Large intestine (tissue), 3 donors: ENCODE results near the gene FNIP2. TPM values are rescaled to one million over a fixed set of nuclear protein-coding genes. Genes with fewer than 3 reads are reported as not detected.
"Not testable (repeated sequence)": the region's sequence is repeated elsewhere in the genome, so short reads cannot be mapped to it uniquely, and the experiment has no call there.

Experiments
- DNase-seq, 2 donors: peaks; one replicate each; pipeline versions ENCODE4 v3.0.0 to v3.0.0-alpha.2; 2013
- H3K27ac ChIP-seq: one replicate; pipeline ENCODE4 v1.5.1; 2013; ENCODE audit warnings: low read length
- H3K27me3 ChIP-seq: 2 replicates; pipeline ENCODE4 v1.6.1; 2013; ENCODE audit warnings: low read length; ENCODE audit not compliant: control insufficient read depth, insufficient read depth
- H3K36me3 ChIP-seq: 2 replicates; pipeline ENCODE4 v1.6.1; 2013; ENCODE audit warnings: low read length; ENCODE audit not compliant: control insufficient read depth, insufficient read depth
- H3K4me1 ChIP-seq: one replicate; pipeline ENCODE4 v1.6.1; 2013; ENCODE audit warnings: low read length; ENCODE audit not compliant: control insufficient read depth, insufficient read depth
- H3K4me3 ChIP-seq: one replicate; pipeline ENCODE4 v1.5.1; 2013; ENCODE audit warnings: low read length
- H3K9me3 ChIP-seq: one replicate; pipeline ENCODE4 v1.6.1; 2013; ENCODE audit warnings: mild to moderate bottlenecking, low read depth, low read length, moderate library complexity; ENCODE audit not compliant: control insufficient read depth
- WGBS: methylation state at CpG from one replicate; pipeline ENCODE4 v1.1.5; 2013; ENCODE audit warnings: low lambda C conversion rate; ENCODE audit not compliant: insufficient coverage; 5-methylcytosine and 5-hydroxymethylcytosine counted together
- polyA plus RNA-seq: library from polyadenylated mRNA; unstranded; fragments of 120-200 nt; gene quantifications from one replicate; pipeline ENCODE4 v1.2.1, GENCODE V29; 2013

The FNIP2 gene
- polyA plus RNA-seq, 1 donor = 28.1 TPM

GRCh38 chr4:158739600-158739999, 29.2 kb upstream of the FNIP2 start:
- H3K9me3 ChIP-seq = no peaks in the 10 kb centered on the region

GRCh38 chr4:158741326-158742021, 27.4 kb upstream of the FNIP2 start:
- Histone ChIP-seq H3K4me1 (no peaks in the 10 kb centered on the region), H3K27ac (no peak overlapping the region), H3K36me3 (no peaks in the 10 kb centered on the region), H3K27me3 (no peaks in the 10 kb centered on the region), H3K9me3 (peaks cover under 1% of the 10 kb centered on the region), H3K4me3 (no peak overlapping the region)
- no peak for DNase-seq
- no CpG with 5 or more reads among the region's 3 CpGs for WGBS

More at GRCh38 chr4:158739600-158739999, 29.2 kb upstream of the FNIP2 start:
- no peaks in the 10 kb centered on the region for H3K4me1 ChIP-seq
- no peak overlapping the region for H3K4me3 ChIP-seq
- no peak for DNase-seq
- whole genome bisulfite sequencing = no CpG with 5 or more reads among the region's 2 CpGs
- no peaks in the 10 kb centered on the region for H3K36me3 ChIP-seq
- no peak overlapping the region for H3K27ac ChIP-seq
- H3K27me3 ChIP-seq = no peaks in the 10 kb centered on the region

GRCh38 chr4:158746537-158746936, 22.3 kb upstream of the FNIP2 start:
- not testable (repeated sequence) for H3K27me3 ChIP-seq, H3K4me1 ChIP-seq, H3K9me3 ChIP-seq, H3K4me3 ChIP-seq, DNase-seq, H3K36me3 ChIP-seq, H3K27ac ChIP-seq
- no CpG with 5 or more reads among the region's 31 CpGs for WGBS

GRCh38 chr4:158750379-158750778, 18.4 kb upstream of the FNIP2 start:
- H3K36me3 ChIP-seq = no peaks in the 10 kb centered on the region
- 81% methylated on average over 3 of the region's 3 CpGs for WGBS
- peaks cover 9% of the 10 kb centered on the region for H3K9me3 ChIP-seq
- no peak overlapping the region for H3K27ac ChIP-seq
- no peak for DNase-seq
- H3K4me3 ChIP-seq = no peak overlapping the region
- H3K4me1 ChIP-seq = no peaks in the 10 kb centered on the region
- H3K27me3 ChIP-seq = no peaks in the 10 kb centered on the region

- DNase-seq = no peak
- Histone ChIP-seq H3K9me3 (peaks cover 6% of the 10 kb centered on the region), H3K4me1 (no peaks in the 10 kb centered on the region), H3K27me3 (no peaks in the 10 kb centered on the region), H3K36me3 (no peaks in the 10 kb centered on the region), H3K27ac (no peak overlapping the region), H3K4me3 (no peak overlapping the region)
- no CpG with 5 or more reads among the region's 5 CpGs for WGBS
Observed at GRCh38 chr4:158754385-158755180, 14.2 kb upstream of the FNIP2 start.

- WGBS = 100% methylated on average over 1 of the region's 7 CpGs
- H3K4me3 ChIP-seq, H3K4me1 ChIP-seq, H3K9me3 ChIP-seq, H3K27me3 ChIP-seq, DNase-seq, H3K27ac ChIP-seq, H3K36me3 ChIP-seq: not testable (repeated sequence)
Observed at GRCh38 chr4:158755819-158756218, 13.0 kb upstream of the FNIP2 start.

- H3K36me3 ChIP-seq = no peaks in the 10 kb centered on the region
- H3K9me3 ChIP-seq = peaks cover 7% of the 10 kb centered on the region
- no peaks in the 10 kb centered on the region for H3K4me1 ChIP-seq
- DNase-seq = no peak
- no peak overlapping the region for H3K27ac ChIP-seq
- H3K4me3 ChIP-seq = no peak overlapping the region
- H3K27me3 ChIP-seq = no peaks in the 10 kb centered on the region
Observed at GRCh38 chr4:158756588-158756987, 12.2 kb upstream of the FNIP2 start.

GRCh38 chr4:158758142-158758541, 10.7 kb upstream of the FNIP2 start:
- WGBS = 75% methylated on average over 3 of the region's 4 CpGs

GRCh38 chr4:158758703-158759102, 10.1 kb upstream of the FNIP2 start:
- DNase-seq = no peak
- Histone ChIP-seq H3K4me1 (no peaks in the 10 kb centered on the region), H3K4me3 (no peak overlapping the region), H3K36me3 (no peaks in the 10 kb centered on the region), H3K27ac (no peak overlapping the region), H3K27me3 (no peaks in the 10 kb centered on the region), H3K9me3 (peaks cover 7% of the 10 kb centered on the region)
- WGBS = 75% methylated on average over 1 of the region's 4 CpGs

More at GRCh38 chr4:158758142-158758541, 10.7 kb upstream of the FNIP2 start:
- H3K27ac ChIP-seq = no peak overlapping the region
- no peaks in the 10 kb centered on the region for H3K36me3 ChIP-seq
- no peak for DNase-seq
- H3K27me3 ChIP-seq = no peaks in the 10 kb centered on the region
- H3K9me3 ChIP-seq = peaks cover 7% of the 10 kb centered on the region
- H3K4me1 ChIP-seq = no peaks in the 10 kb centered on the region
- no peak overlapping the region for H3K4me3 ChIP-seq

- whole genome bisulfite sequencing = 92% methylated on average over 6 of the region's 20 CpGs
- not testable (repeated sequence) for DNase-seq
Observed at GRCh38 chr4:158759539-158759938, 9.3 kb upstream of the FNIP2 start.

More at GRCh38 chr4:158759539-158759938, 9.3 kb upstream of the FNIP2 start:
- H3K4me3 ChIP-seq, H3K27ac ChIP-seq, H3K27me3 ChIP-seq, H3K4me1 ChIP-seq, H3K9me3 ChIP-seq, H3K36me3 ChIP-seq: not testable (repeated sequence)
